A673 (cell line): ENCODE data around the gene FASN. TPM values are rescaled to one million over a fixed set of nuclear protein-coding genes. Genes with fewer than 3 reads are reported as not detected.

Experiments used
- BruUV-seq: library from RNA; stranded (reverse); fragments of 400-500 nt; replicated peaks from 2 replicates; lab custom pipeline; 2021; lab: Mats Ljungman, UMichigan
- CTCF ChIA-PET: fragments of 300-600 bp; sonication (Branson Sonifier 250); formaldehyde crosslinking; loops from one replicate; lab custom pipeline; 2022; ENCODE audit warnings: antibody characterized with exemption; lab: Charles Lee
- POLR2A ChIA-PET: fragments of 300-600 bp; sonication (Branson Sonifier 250); formaldehyde crosslinking; loops from one replicate; lab custom pipeline; 2022; ENCODE audit warnings: antibody characterized with exemption; ENCODE audit not compliant: low non-redundant PET; lab: Charles Lee
- DNase-seq: peaks from one replicate; pipeline ENCODE4 v3.0.0-alpha.2; 2015; ENCODE audit warnings: low spot score
- H3K27ac ChIP-seq: fragments of 200-600 bp; sonication (generic); 2 replicates; pipeline ENCODE4 v1.5.1; 2016; ENCODE audit warnings: mixed run types, low read depth, mild to moderate bottlenecking, mixed read lengths, antibody characterized with exemption, low read length; ENCODE audit not compliant: poor library complexity, severe bottlenecking
- H3K27me3 ChIP-seq: fragments of 200-600 bp; sonication (generic); replicated peaks from 2 replicates; pipeline ENCODE4 v1.6.1; 2017; ENCODE audit warnings: mixed run types, low read depth, mild to moderate bottlenecking, mixed read lengths, antibody characterized with exemption, low read length; ENCODE audit not compliant: insufficient read depth, poor library complexity
- H3K36me3 ChIP-seq: fragments of 200-600 bp; sonication (generic); 2 replicates; pipeline ENCODE4 v1.6.1; 2016; ENCODE audit warnings: mixed run types, mild to moderate bottlenecking, mixed read lengths, antibody characterized with exemption, low read length; ENCODE audit not compliant: insufficient read depth, poor library complexity, severe bottlenecking
- H3K4me1 ChIP-seq: fragments of 200-600 bp; sonication (generic); 2 replicates; pipeline ENCODE4 v1.6.1; 2017; ENCODE audit warnings: mixed run types, mild to moderate bottlenecking, mixed read lengths, antibody characterized with exemption, low read length; ENCODE audit not compliant: insufficient read depth, poor library complexity, severe bottlenecking
- H3K4me3 ChIP-seq: fragments of 200-600 bp; sonication (generic); 2 replicates; pipeline ENCODE4 v1.5.1; 2016; ENCODE audit warnings: low read depth, mixed run types, mild to moderate bottlenecking, mixed read lengths, low read length; ENCODE audit not compliant: poor library complexity, severe bottlenecking
- H3K9me3 ChIP-seq: fragments of 200-600 bp; sonication (generic); 2 replicates; pipeline ENCODE4 v1.6.1; 2016; ENCODE audit warnings: mixed run types, low read depth, mild to moderate bottlenecking, mixed read lengths, antibody characterized with exemption, low read length; ENCODE audit not compliant: poor library complexity, severe bottlenecking
- CTCF ChIP-seq: fragments of 300-800, 200-600 bp; sonication (generic); conservative IDR thresholded peaks from 2 replicates; pipeline ENCODE4 v1.5.1; 2017; ENCODE audit warnings: low read depth, mild to moderate bottlenecking, antibody characterized with exemption, low read length, moderate library complexity, mixed read lengths
- EZH2 ChIP-seq: fragments of 200-600 bp; sonication (generic); IDR thresholded peaks from 2 replicates; pipeline ENCODE4 v1.6.1; 2017; ENCODE audit warnings: borderline replicate concordance, low read depth, mild to moderate bottlenecking, mixed read lengths, antibody characterized with exemption, low read length; ENCODE audit not compliant: poor library complexity, severe bottlenecking
- intact Hi-C: fragments of 100-400 bp; cut with micrococcal nuclease; formaldehyde crosslinking; loops from one replicate; pipeline ENCODE4 v1.10.0; 2022; ENCODE audit not compliant: unreplicated experiment
- total RNA-seq: library from RNA; stranded (reverse); gene quantifications from 2 replicates; pipeline ENCODE4 v1.2.3, GENCODE V29; 2021

FASN gene
- total RNA-seq, 1 experiment from 2014 or later = 591 TPM

GRCh38 chr17:82054351-82055022 is 43.5 kb downstream of the FASN start:
- H3K27ac ChIP-seq = no peak overlapping the region
- intact Hi-C loops = no loop called here
- no peak for TF ChIP-seq CTCF
- TF ChIP-seq EZH2 = no peak
- no peak for DNase-seq
- no peaks in the 10 kb centered on the region for H3K9me3 ChIP-seq
- no TSS peak for BruUV-seq
- ChIA-PET POLR2A (no interaction called here), CTCF (no interaction called here)
- H3K4me1 ChIP-seq = peaks cover 9% of the 10 kb centered on the region
- H3K27me3 ChIP-seq = no peaks in the 10 kb centered on the region
- peaks cover 55% of the 10 kb centered on the region for H3K36me3 ChIP-seq
- H3K4me3 ChIP-seq = no peak overlapping the region

- no peak for DNase-seq
- ChIA-PET POLR2A (no interaction called here), CTCF (interaction anchor here (0.8 kb wide), 1 partner anchor 16 kb away, joined by 5 read pairs; the partner anchor contains the start of gene DCXR)
- Histone ChIP-seq H3K9me3 (no peaks in the 10 kb centered on the region), H3K36me3 (peaks cover 55% of the 10 kb centered on the region), H3K27ac (no peak overlapping the region), H3K27me3 (no peaks in the 10 kb centered on the region), H3K4me3 (no peak overlapping the region), H3K4me1 (peaks cover 9% of the 10 kb centered on the region)
- TF ChIP-seq CTCF (no peak), EZH2 (no peak)
- intact Hi-C loops = no loop called here
- TSS peak; percentile 14 for BruUV-seq
Measured at GRCh38 chr17:82053556-82054263, 44.3 kb downstream of the FASN start.

GRCh38 chr17:82053130-82053529 is 44.9 kb downstream of the FASN start:
- Histone ChIP-seq H3K27ac (peak overlapping the region; percentile 73), H3K36me3 (peaks cover 56% of the 10 kb centered on the region), H3K9me3 (no peaks in the 10 kb centered on the region), H3K4me1 (peaks cover 9% of the 10 kb centered on the region), H3K27me3 (no peaks in the 10 kb centered on the region), H3K4me3 (peak overlapping the region; percentile 96)
- POLR2A ChIA-PET = no interaction called here
- intact Hi-C loops = no loop called here
- no peak for TF ChIP-seq CTCF
- TF ChIP-seq EZH2 = no peak
- CTCF ChIA-PET = interaction anchor here (0.8 kb wide), 1 partner anchor 15 kb away, joined by 5 read pairs; the partner anchor contains the start of gene DCXR
- no peak for DNase-seq
- BruUV-seq = no TSS peak
